ENCODE measurements around the gene BAX.

Gene BAX

GRCh38 chr19:48962849-48963165, 8.1 kb downstream of the BAX start:
- no peak for DNase-seq
- H3K27ac ChIP-seq = peak overlapping the region; percentile 15
- H3K36me3 ChIP-seq (replicated peaks) = peaks cover 29% of the 10 kb centered on the region
- TF ChIP-seq CTCF (IDR thresholded peaks at IDR 0.05; ENCODE audit: low read depth, low read length, missing control alignments) = no peak
- H3K27me3 ChIP-seq (replicated peaks) = no peaks in the 10 kb centered on the region
- in situ Hi-C loops (cut with HindIII; ENCODE audit: low pct_ligation_motif_present, low sequenced_read_pairs) = no loop called here
- no peak overlapping the region for H3K4me3 ChIP-seq (ENCODE audit: low read depth, low read length)

GRCh38 chr19:48963371-48964204, 8.9 kb downstream of the BAX start:
- no peak for TF ChIP-seq CTCF (IDR thresholded peaks at IDR 0.05; ENCODE audit: low read depth, low read length, missing control alignments)
- in situ Hi-C loops (cut with HindIII; ENCODE audit: low pct_ligation_motif_present, low sequenced_read_pairs) = no loop called here
- Histone ChIP-seq H3K36me3 (replicated peaks) (peaks cover 35% of the 10 kb centered on the region), H3K27ac (peak overlapping the region; percentile 96), H3K4me3 (ENCODE audit: low read depth, low read length) (peak overlapping the region; percentile 2), H3K27me3 (replicated peaks) (no peaks in the 10 kb centered on the region)
- DNase-seq = no peak

- H3K27me3 ChIP-seq (replicated peaks) = no peaks in the 10 kb centered on the region
- H3K27ac ChIP-seq = peak overlapping the region; percentile 96
- peak; percentile 45 for DNase-seq
- in situ Hi-C loops (cut with HindIII; ENCODE audit: low pct_ligation_motif_present, low sequenced_read_pairs) = no loop called here
- peaks cover 42% of the 10 kb centered on the region for H3K36me3 ChIP-seq (replicated peaks)
- TF ChIP-seq CTCF (IDR thresholded peaks at IDR 0.05; ENCODE audit: low read depth, low read length, missing control alignments) = no peak
- H3K4me3 ChIP-seq (ENCODE audit: low read depth, low read length) = peak overlapping the region; percentile 2
Observed at GRCh38 chr19:48964205-48965039, 9.7 kb downstream of the BAX start.

GRCh38 chr19:48965040-48965805, 10.5 kb downstream of the BAX start, which contains the start of gene FTL:
FTL (plus strand) TSS chr19:48965309; CDS start chr19:48965508, 199 bp downstream.
- peak within 1 kb of the TSS; percentile 96 for H3K27ac ChIP-seq
- TF ChIP-seq CTCF (IDR thresholded peaks at IDR 0.05; ENCODE audit: low read depth, low read length, missing control alignments) = no peak
- H3K36me3 ChIP-seq (replicated peaks) = peaks cover 48% of the 10 kb centered on the region
- in situ Hi-C loops (cut with HindIII; ENCODE audit: low pct_ligation_motif_present, low sequenced_read_pairs) = no loop called here
- peak; percentile 96 for DNase-seq
- peak within 1 kb of the TSS; percentile 79 for H3K4me3 ChIP-seq (ENCODE audit: low read depth, low read length)
- no peaks in the 10 kb centered on the region for H3K27me3 ChIP-seq (replicated peaks)

- in situ Hi-C loops (cut with HindIII; ENCODE audit: low pct_ligation_motif_present, low sequenced_read_pairs) = no loop called here
- no peaks in the 10 kb centered on the region for H3K27me3 ChIP-seq (replicated peaks)
- peak overlapping the region; percentile 79 for H3K4me3 ChIP-seq (ENCODE audit: low read depth, low read length)
- peaks cover 53% of the 10 kb centered on the region for H3K36me3 ChIP-seq (replicated peaks)
- peak overlapping the region; percentile 80 for H3K27ac ChIP-seq
- TF ChIP-seq CTCF (IDR thresholded peaks at IDR 0.05; ENCODE audit: low read depth, low read length, missing control alignments) = no peak
- DNase-seq = peak; percentile 76
Observed at GRCh38 chr19:48965806-48966540, 11.3 kb downstream of the BAX start.

All from brain microvascular endothelial cell (primary cell).